ENCODE results near the gene NFIA.

Gene NFIA

DNA sequence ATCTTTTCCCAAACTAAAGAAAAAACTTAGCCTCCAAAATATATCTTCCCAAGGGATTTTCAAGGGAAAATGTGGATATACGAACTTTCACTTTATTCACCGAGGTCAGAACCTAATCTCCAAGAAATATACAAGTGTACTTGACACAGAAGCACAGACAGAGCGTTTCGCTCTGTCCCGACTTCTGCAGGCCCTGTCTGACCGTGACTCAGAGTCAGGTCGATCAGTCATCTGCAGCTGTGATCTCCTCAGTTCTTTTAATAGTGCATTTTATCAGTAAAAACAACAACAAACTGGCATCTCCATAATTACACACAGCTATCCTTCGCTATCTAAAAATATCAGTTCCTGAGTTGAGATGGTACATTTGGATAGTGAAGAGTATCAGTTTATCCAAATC, 416.0 kb downstream of the NFIA start:
- no peak overlapping the region for H3K4me3 ChIP-seq (ENCODE audit: low read length)
- TF ChIP-seq, protein P1, sequence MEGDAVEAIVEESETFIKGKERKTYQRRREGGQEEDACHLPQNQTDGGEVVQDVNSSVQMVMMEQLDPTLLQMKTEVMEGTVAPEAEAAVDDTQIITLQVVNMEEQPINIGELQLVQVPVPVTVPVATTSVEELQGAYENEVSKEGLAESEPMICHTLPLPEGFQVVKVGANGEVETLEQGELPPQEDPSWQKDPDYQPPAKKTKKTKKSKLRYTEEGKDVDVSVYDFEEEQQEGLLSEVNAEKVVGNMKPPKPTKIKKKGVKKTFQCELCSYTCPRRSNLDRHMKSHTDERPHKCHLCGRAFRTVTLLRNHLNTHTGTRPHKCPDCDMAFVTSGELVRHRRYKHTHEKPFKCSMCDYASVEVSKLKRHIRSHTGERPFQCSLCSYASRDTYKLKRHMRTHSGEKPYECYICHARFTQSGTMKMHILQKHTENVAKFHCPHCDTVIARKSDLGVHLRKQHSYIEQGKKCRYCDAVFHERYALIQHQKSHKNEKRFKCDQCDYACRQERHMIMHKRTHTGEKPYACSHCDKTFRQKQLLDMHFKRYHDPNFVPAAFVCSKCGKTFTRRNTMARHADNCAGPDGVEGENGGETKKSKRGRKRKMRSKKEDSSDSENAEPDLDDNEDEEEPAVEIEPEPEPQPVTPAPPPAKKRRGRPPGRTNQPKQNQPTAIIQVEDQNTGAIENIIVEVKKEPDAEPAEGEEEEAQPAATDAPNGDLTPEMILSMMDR (conservative IDR thresholded peaks at IDR 0.05; ENCODE audit: low read length) = no peak
- DNase-seq (ENCODE audit: low read depth) = no peak

DNA sequence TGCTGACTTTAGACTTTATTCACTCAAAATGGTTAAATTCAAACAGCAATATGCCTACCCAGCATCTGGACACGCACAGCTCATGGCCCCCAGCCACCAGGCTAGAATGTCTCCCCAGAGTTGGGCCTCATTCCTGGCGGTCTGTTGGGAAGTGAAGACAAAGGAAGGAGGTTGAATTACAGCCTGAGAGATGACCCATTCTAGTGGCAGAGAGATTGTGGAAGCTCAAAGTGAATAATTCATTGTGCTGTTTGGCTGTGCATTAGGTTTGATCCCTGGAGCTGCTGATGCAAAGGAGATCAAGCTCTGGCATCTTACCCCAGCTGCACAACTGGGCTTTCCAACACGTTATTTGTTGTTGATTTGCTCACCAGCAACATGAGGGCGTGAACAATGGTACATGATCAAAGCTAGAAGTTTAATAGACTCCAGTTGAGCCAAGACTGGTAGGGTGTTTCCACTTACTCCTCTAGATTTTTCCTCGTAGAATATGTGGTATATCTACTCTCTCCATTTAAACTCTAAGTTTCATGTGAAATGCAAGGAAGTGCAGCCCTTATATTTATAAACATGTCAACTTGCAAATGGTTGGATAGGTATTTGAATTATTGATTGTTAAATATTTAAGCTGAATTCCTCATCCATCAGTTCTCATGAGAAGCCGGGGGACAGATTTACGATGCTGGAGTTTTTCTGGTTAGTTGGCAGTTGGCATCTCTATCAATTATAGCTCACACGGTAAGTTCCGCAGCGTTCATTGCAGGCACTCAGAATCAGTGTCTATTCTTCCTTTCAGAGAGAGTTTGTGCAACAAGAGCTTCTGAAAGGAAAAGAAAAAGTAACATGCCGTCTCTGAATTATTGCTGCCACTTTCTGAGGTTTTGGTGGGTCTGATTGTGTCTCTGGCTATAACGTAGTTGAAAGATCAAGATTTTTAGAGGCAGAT, 419.9 kb downstream of the NFIA start:
- no peak for DNase-seq (ENCODE audit: low read depth)
- TF ChIP-seq, protein P1 (conservative IDR thresholded peaks at IDR 0.05; ENCODE audit: low read length) = no peak
- H3K4me3 ChIP-seq (ENCODE audit: low read length) = no peak overlapping the region

DNA sequence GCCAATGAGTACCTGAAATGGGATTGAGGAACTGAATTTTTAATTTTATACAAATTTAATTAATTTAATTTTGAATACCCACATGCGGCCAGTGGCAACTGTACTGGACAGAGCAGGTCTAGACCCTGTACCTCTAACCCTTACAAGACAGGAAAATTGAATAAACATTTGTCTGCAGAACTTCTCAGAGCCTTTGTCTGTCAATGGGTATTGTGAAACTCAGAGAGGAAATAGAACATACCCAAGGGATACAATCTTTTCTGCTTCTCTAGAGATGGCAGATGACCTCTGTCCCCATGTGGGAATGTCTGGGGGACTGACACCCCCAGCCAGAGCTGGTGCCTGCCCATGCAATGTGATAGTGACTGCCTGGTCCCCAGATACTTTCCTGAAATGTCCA, 421.9 kb downstream of the NFIA start:
- TF ChIP-seq, protein P1 (conservative IDR thresholded peaks at IDR 0.05; ENCODE audit: low read length) = no peak
- no peak overlapping the region for H3K4me3 ChIP-seq (ENCODE audit: low read length)
- DNase-seq (ENCODE audit: low read depth) = no peak

DNA sequence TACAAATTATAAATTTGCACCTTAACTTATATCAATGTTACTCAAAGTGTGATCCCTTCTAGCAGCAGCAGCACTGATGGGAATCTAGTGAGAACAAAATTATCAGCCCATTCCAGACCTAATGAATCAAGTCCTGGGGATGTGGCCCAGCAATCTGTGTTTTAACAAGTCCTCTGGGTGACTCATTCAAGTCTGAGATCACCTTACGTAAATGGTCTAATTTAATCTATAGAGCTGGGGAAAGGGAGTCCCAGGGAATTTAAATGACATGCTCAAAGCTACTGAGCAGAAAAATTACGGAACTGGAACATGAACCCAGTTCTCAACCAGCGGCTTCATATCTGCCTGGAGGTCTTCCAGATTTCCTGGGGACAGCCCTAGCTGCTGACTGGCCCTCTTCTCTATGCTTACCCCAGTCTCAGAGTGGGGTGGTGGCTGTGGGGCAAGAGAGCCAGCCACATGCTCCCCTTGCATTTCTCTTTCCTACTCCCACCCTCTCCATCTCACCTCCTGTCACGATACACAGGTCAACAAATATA, 422.6 kb downstream of the NFIA start:
- DNase-seq (ENCODE audit: low read depth) = no peak
- TF ChIP-seq, protein P1 (conservative IDR thresholded peaks at IDR 0.05; ENCODE audit: low read length) = no peak
- no peak overlapping the region for H3K4me3 ChIP-seq (ENCODE audit: low read length)

DNA sequence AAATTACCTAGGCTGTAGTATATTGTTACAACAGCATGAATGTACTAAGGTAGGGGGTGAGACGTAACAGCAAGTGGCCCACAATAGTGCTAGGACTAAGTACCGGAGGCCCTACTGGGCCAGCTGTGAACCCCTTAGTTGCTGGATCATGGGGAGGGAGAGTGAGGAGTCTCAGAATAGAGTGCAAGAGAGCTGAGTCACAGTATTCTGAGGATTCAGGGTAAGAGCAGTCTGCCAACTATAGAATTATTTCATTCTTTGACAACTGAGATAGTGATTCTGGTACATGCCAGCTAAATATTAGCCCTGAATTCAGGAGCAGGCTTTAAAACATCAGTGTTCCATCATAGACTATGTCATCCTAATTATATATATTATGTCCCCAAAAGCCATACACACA, 423.9 kb downstream of the NFIA start:
- no peak for DNase-seq (ENCODE audit: low read depth)
- TF ChIP-seq, protein P1 (conservative IDR thresholded peaks at IDR 0.05; ENCODE audit: low read length) = no peak
- H3K4me3 ChIP-seq (ENCODE audit: low read length) = no peak overlapping the region

DNA sequence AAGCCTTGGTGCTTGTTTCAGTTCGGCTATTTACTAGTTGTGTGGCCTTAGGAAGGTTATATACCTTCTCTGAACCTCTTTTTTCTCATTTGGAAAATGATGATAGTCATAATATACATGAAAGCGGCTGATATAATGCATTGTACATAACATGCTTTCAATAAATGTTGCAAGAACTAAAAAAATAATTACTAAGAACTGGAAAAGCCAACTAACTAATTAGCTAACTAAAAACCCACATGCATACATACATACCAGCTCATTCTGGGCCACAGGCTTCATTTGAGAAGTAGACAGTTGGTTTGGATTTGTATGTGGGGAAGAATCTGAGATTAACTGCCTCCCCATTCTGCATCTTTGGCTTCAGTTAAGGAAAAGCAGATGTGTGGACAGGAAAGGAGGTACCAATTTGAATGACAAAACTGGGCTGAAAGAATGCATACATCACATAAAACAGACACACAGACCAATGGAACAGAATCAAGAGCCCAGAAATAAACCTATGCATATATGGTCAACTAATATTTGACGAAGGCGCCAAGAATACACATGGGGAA, 424.7 kb downstream of the NFIA start:
- TF ChIP-seq, protein P1 (conservative IDR thresholded peaks at IDR 0.05; ENCODE audit: low read length) = no peak
- DNase-seq (ENCODE audit: low read depth) = no peak
- no peak overlapping the region for H3K4me3 ChIP-seq (ENCODE audit: low read length)

All from AG10803 (cell line).